Mesendoderm (in vitro differentiated cells): ENCODE measurements around the gene NEDD4.

Source experiments
- DNase-seq: peaks from one replicate; pipeline ENCODE4 v3.0.0; 2013
- H2AK5ac ChIP-seq: 2 replicates; pipeline ENCODE4 v1.6.1; 2013; ENCODE audit warnings: low read length, inconsistent platforms
- H2BK120ac ChIP-seq: 2 replicates; pipeline ENCODE4 v1.6.1; 2013; ENCODE audit warnings: low read depth, mild to moderate bottlenecking, low read length, moderate library complexity, mixed read lengths
- H2BK15ac ChIP-seq: replicated peaks from 2 replicates; pipeline ENCODE4 v1.6.1; 2013; ENCODE audit warnings: low read depth, mild to moderate bottlenecking, moderate library complexity
- H2BK5ac ChIP-seq: 2 replicates; pipeline ENCODE4 v1.6.1; 2013; ENCODE audit warnings: low read length, inconsistent platforms
- H3K18ac ChIP-seq: 2 replicates; pipeline ENCODE4 v1.6.1; 2013; ENCODE audit warnings: mild to moderate bottlenecking, low read length, mixed read lengths
- H3K23ac ChIP-seq: one replicate; pipeline ENCODE4 v1.6.1; 2013; ENCODE audit warnings: low read length
- H3K27ac ChIP-seq: 2 replicates; pipeline ENCODE4 v1.5.1; 2013; ENCODE audit warnings: low read depth, mild to moderate bottlenecking, inconsistent platforms, low read length, moderate library complexity
- H3K27me3 ChIP-seq: 2 replicates; pipeline ENCODE4 v1.6.1; 2013; ENCODE audit warnings: low read length, control low read depth, mild to moderate bottlenecking, inconsistent platforms; ENCODE audit not compliant: insufficient read depth, poor library complexity
- H3K36me3 ChIP-seq: 2 replicates; pipeline ENCODE4 v1.6.1; 2013; ENCODE audit warnings: low read length, inconsistent platforms; ENCODE audit not compliant: control insufficient read depth, insufficient read depth
- H3K4ac ChIP-seq: one replicate; pipeline ENCODE4 v1.6.1; 2013; ENCODE audit warnings: low read depth, mild to moderate bottlenecking, low read length, moderate library complexity
- H3K4me1 ChIP-seq: 2 replicates; pipeline ENCODE4 v1.6.1; 2013; ENCODE audit warnings: low read depth, low read length, inconsistent platforms; ENCODE audit not compliant: control insufficient read depth
- H3K4me2 ChIP-seq: 2 replicates; pipeline ENCODE4 v1.6.1; 2013; ENCODE audit warnings: low read length
- H3K4me3 ChIP-seq: 2 replicates; pipeline ENCODE4 v1.5.1; 2013; ENCODE audit warnings: mild to moderate bottlenecking, low read length
- H3K56ac ChIP-seq: one replicate; pipeline ENCODE4 v1.6.1; 2013; ENCODE audit warnings: low read length
- H3K79me1 ChIP-seq: 2 replicates; pipeline ENCODE4 v1.6.1; 2013; ENCODE audit warnings: low read length, inconsistent platforms
- H3K79me2 ChIP-seq: 2 replicates; pipeline ENCODE4 v1.6.1; 2013; ENCODE audit warnings: mild to moderate bottlenecking, low read length; ENCODE audit not compliant: control insufficient read depth, insufficient read depth
- H3K9ac ChIP-seq: 2 replicates; pipeline ENCODE4 v1.6.1; 2013; ENCODE audit warnings: low read length, inconsistent platforms
- H4K5ac ChIP-seq: one replicate; pipeline ENCODE4 v1.6.1; 2013; ENCODE audit warnings: low read length
- H4K8ac ChIP-seq: one replicate; pipeline ENCODE4 v1.6.1; 2013; ENCODE audit warnings: low read depth, mild to moderate bottlenecking, control low read depth, low read length, moderate library complexity
- WGBS: extraction: QIAGEN DNeasy Blood & Tissue Kit; methylation state at CpG from one replicate; pipeline ENCODE4 v1.1.7; 2013; ENCODE audit warnings: low lambda C conversion rate, missing lambda C conversion rate; ENCODE audit not compliant: insufficient coverage; ENCODE audit errors: extremely low coverage; 5-methylcytosine and 5-hydroxymethylcytosine counted together

The NEDD4 gene

GRCh38 chr15:55834331-55834730, 159.1 kb downstream of the NEDD4 start:
- H3K36me3 ChIP-seq, result no peaks in the 10 kb centered on the region
- H2BK120ac ChIP-seq, result no peak overlapping the region
- no peaks in the 10 kb centered on the region for H3K27me3 ChIP-seq
- no peak overlapping the region for H4K8ac ChIP-seq
- no peak overlapping the region for H2AK5ac ChIP-seq
- no peak overlapping the region for H3K9ac ChIP-seq
- no peaks in the 10 kb centered on the region for H3K79me1 ChIP-seq
- no peak for DNase-seq
- no peak overlapping the region for H3K27ac ChIP-seq
- H3K4me1 ChIP-seq, result no peaks in the 10 kb centered on the region
- no peak overlapping the region for H4K5ac ChIP-seq
- H3K23ac ChIP-seq, result no peak overlapping the region
- H3K79me2 ChIP-seq, result no peaks in the 10 kb centered on the region
- no CpG with 5 or more reads among the region's 3 CpGs for WGBS
- no peak overlapping the region for H3K18ac ChIP-seq
- no peak overlapping the region for H3K4me3 ChIP-seq
- no peak overlapping the region for H3K4ac ChIP-seq
- no peak overlapping the region for H3K56ac ChIP-seq
- no peak overlapping the region for H3K4me2 ChIP-seq
- H2BK5ac ChIP-seq, result no peak overlapping the region
- no peak overlapping the region for H2BK15ac ChIP-seq

DNA sequence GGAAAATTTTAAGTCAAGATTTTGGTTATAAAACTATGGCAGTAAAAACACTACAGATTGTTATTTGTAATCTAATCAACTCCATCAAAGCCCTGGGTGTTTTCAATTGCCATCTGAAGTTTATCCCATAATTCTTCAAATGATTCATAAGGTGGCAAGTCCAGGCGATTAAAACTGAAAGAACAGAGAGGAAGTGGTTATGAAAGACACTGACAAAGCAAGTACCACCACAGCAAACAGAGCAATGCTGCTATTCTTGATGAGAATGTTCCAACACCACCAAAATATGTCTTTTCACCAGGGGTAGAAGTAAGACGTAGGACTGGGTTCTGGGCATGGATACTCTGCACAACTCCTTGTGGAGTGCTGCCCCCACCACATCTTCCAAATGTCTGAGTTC, 163.6 kb downstream of the NEDD4 start:
- Histone ChIP-seq H4K8ac (no peak overlapping the region), H3K27me3 (no peaks in the 10 kb centered on the region), H2AK5ac (no peak overlapping the region), H3K23ac (no peak overlapping the region), H2BK15ac (no peak overlapping the region), H3K9ac (no peak overlapping the region), H4K5ac (no peak overlapping the region), H3K4me2 (no peak overlapping the region), H3K4me3 (no peak overlapping the region), H2BK5ac (no peak overlapping the region), H3K56ac (no peak overlapping the region), H3K36me3 (no peaks in the 10 kb centered on the region), H3K27ac (no peak overlapping the region), H3K4ac (no peak overlapping the region), H3K79me1 (no peaks in the 10 kb centered on the region), H3K18ac (no peak overlapping the region), H2BK120ac (no peak overlapping the region), H3K79me2 (no peaks in the 10 kb centered on the region), H3K4me1 (no peaks in the 10 kb centered on the region)
- WGBS, result no CpG with 5 or more reads among the region's 2 CpGs
- no peak for DNase-seq

DNA sequence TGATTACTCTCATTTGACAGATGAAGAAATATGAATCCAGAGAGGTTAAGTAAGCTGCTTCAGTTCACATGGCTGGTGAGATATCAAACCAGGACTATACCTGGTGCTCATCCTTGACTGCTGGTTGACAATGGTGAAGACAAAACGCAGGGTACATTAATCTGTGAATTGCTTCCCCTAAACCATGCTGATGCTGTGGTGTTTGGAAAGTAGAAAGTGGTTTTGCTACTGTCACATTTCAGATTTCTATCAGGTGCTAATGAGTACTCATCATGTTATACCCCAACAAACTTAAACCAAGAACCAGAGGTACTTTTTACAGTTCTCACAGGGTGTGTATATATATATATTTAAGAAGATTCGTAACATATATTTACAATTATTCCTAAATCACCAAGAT, 165.5 kb downstream of the NEDD4 start:
- no peaks in the 10 kb centered on the region for H3K27me3 ChIP-seq
- no peak overlapping the region for H2BK120ac ChIP-seq
- no peak overlapping the region for H4K5ac ChIP-seq
- no peak overlapping the region for H2BK5ac ChIP-seq
- H3K4me2 ChIP-seq, result no peak overlapping the region
- H3K4ac ChIP-seq, result no peak overlapping the region
- no peaks in the 10 kb centered on the region for H3K36me3 ChIP-seq
- WGBS, result no CpG with 5 or more reads among the region's 2 CpGs
- H4K8ac ChIP-seq, result no peak overlapping the region
- H3K4me1 ChIP-seq, result no peaks in the 10 kb centered on the region
- no peak overlapping the region for H3K9ac ChIP-seq
- no peak for DNase-seq
- H2AK5ac ChIP-seq, result no peak overlapping the region
- H3K79me2 ChIP-seq, result no peaks in the 10 kb centered on the region
- no peak overlapping the region for H3K18ac ChIP-seq
- H3K27ac ChIP-seq, result no peak overlapping the region
- H3K79me1 ChIP-seq, result no peaks in the 10 kb centered on the region
- no peak overlapping the region for H2BK15ac ChIP-seq
- no peak overlapping the region for H3K56ac ChIP-seq
- no peak overlapping the region for H3K23ac ChIP-seq
- no peak overlapping the region for H3K4me3 ChIP-seq

DNA sequence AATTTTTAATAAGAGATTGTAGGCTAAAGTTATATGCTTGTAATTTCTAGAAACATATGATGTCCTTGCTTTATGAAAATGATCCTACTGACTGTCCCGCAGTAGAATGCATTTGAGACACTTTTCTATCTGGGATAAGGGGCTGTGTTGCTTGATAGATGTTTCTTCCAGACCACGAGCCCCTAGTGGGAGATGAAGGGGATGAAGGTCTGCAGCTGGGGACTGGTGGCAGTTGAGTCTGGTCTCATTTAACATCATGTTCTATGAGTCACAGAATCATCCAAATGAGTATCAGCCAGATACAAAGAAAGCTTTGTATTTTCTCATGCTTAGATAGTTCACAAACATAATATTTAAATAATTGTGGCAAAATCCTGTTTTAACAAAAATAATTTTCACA, 166.2 kb downstream of the NEDD4 start:
- no peak overlapping the region for H3K4me2 ChIP-seq
- H3K18ac ChIP-seq, result no peak overlapping the region
- no peak overlapping the region for H3K4me3 ChIP-seq
- H3K27me3 ChIP-seq, result no peaks in the 10 kb centered on the region
- H3K9ac ChIP-seq, result no peak overlapping the region
- H2BK120ac ChIP-seq, result no peak overlapping the region
- H3K79me2 ChIP-seq, result no peaks in the 10 kb centered on the region
- H3K56ac ChIP-seq, result no peak overlapping the region
- H2AK5ac ChIP-seq, result no peak overlapping the region
- WGBS, result no CpG with 5 or more reads among the region's 2 CpGs
- H2BK5ac ChIP-seq, result no peak overlapping the region
- no peak overlapping the region for H3K23ac ChIP-seq
- no peak overlapping the region for H4K5ac ChIP-seq
- DNase-seq, result peak; percentile 23
- no peak overlapping the region for H3K4ac ChIP-seq
- H3K27ac ChIP-seq, result no peak overlapping the region
- H4K8ac ChIP-seq, result no peak overlapping the region
- no peaks in the 10 kb centered on the region for H3K36me3 ChIP-seq
- no peak overlapping the region for H2BK15ac ChIP-seq
- no peaks in the 10 kb centered on the region for H3K4me1 ChIP-seq
- H3K79me1 ChIP-seq, result no peaks in the 10 kb centered on the region

- H3K79me2 ChIP-seq, result no peaks in the 10 kb centered on the region
- H3K4me1 ChIP-seq, result no peaks in the 10 kb centered on the region
- H3K4me3 ChIP-seq, result no peak overlapping the region
- H3K56ac ChIP-seq, result no peak overlapping the region
- H3K9ac ChIP-seq, result no peak overlapping the region
- no peak overlapping the region for H3K27ac ChIP-seq
- H2BK120ac ChIP-seq, result no peak overlapping the region
- H4K5ac ChIP-seq, result no peak overlapping the region
- no peak overlapping the region for H2BK5ac ChIP-seq
- DNase-seq, result peak; percentile 57
- H3K36me3 ChIP-seq, result no peaks in the 10 kb centered on the region
- H3K4me2 ChIP-seq, result no peak overlapping the region
- H3K18ac ChIP-seq, result no peak overlapping the region
- H3K23ac ChIP-seq, result no peak overlapping the region
- no peak overlapping the region for H2BK15ac ChIP-seq
- H2AK5ac ChIP-seq, result no peak overlapping the region
- no peaks in the 10 kb centered on the region for H3K27me3 ChIP-seq
- H3K79me1 ChIP-seq, result no peaks in the 10 kb centered on the region
- H3K4ac ChIP-seq, result no peak overlapping the region
- no peak overlapping the region for H4K8ac ChIP-seq
- no CpG with 5 or more reads among the region's 4 CpGs for WGBS
Observed at GRCh38 chr15:55824857-55825613, 168.4 kb downstream of the NEDD4 start.
